Activated CD4-positive, alpha-beta T cell treated with anti-CD3 and anti-CD28 coated beads for 24 hours (primary cell): Measurements from ENCODE around the gene CIRBP.

Experiments used
- DNase-seq, 2 donors: peaks; one replicate each; pipeline ENCODE4 v3.0.0-alpha.2; 2020; ENCODE audit warnings: low read depth in 2 of 2

The CIRBP gene

GRCh38 chr19:1267477-1268225, 1.5 kb upstream of the CIRBP start:
- no peak for DNase-seq

GRCh38 chr19:1268226-1269064, 687 bp upstream of the CIRBP start:
- DNase-seq: no peak

GRCh38 chr19:1269478-1270212, 513 bp downstream of the CIRBP start:
- DNase-seq: peak; percentile 77 to 80

- no peak for DNase-seq
Measured at GRCh38 chr19:1270213-1270853, 1.2 kb downstream of the CIRBP start.

- no peak for DNase-seq
Measured at GRCh38 chr19:1270854-1271527, 1.9 kb downstream of the CIRBP start.

GRCh38 chr19:1271528-1272422, 2.6 kb downstream of the CIRBP start:
- no peak for DNase-seq

- DNase-seq: no peak
Measured at GRCh38 chr19:1272423-1273262, 3.5 kb downstream of the CIRBP start.

GRCh38 chr19:1273263-1274041, 4.3 kb downstream of the CIRBP start:
- DNase-seq: no peak

GRCh38 chr19:1274081-1274851, 5.1 kb downstream of the CIRBP start:
- no peak for DNase-seq

GRCh38 chr19:1274852-1275259, 5.7 kb downstream of the CIRBP start:
- no peak for DNase-seq

GRCh38 chr19:1275260-1275975, 6.3 kb downstream of the CIRBP start, which contains the start of gene FAM174C:
Gene FAM174C, plus strand, starts transcription at chr19:1275530. Its CDS starts 20 bp downstream, at chr19:1275550.
- DNase-seq: peak; percentile 87 to 94

GRCh38 chr19:1275976-1276627, 7.0 kb downstream of the CIRBP start:
- no peak for DNase-seq

GRCh38 chr19:1276628-1277022, 7.5 kb downstream of the CIRBP start:
- DNase-seq: no peak

- DNase-seq: no peak
Measured at GRCh38 chr19:1277061-1277460, 7.9 kb downstream of the CIRBP start.

GRCh38 chr19:1278074-1278473, 8.9 kb downstream of the CIRBP start:
- DNase-seq: no peak
